ENCODE measurements around the gene LRP1.

The LRP1 gene

DNA sequence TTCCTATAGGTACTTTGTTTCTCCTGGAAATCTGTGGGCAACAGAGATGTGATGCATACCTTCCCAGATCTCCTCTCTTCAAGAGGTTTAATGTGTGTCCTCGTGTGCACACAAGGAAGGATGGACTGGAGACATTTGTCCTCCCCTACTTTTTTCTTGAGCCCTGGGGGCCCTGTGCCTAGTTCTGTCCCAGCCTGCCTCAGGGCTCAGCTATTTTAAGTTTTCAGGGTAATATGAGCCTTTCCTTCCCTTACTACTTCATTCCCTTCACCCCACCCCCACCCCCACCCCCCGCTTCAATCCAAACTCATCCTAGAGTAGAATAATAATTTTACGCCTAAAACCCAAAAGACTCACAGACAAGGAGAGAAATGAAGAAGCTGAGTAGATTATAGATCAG is 122.3 kb downstream of the LRP1 start:
- no peak for DNase-seq (ENCODE audit: low read depth, low spot score)
- no peak overlapping the region for H3K4me3 ChIP-seq (ENCODE audit: low read length)

DNA sequence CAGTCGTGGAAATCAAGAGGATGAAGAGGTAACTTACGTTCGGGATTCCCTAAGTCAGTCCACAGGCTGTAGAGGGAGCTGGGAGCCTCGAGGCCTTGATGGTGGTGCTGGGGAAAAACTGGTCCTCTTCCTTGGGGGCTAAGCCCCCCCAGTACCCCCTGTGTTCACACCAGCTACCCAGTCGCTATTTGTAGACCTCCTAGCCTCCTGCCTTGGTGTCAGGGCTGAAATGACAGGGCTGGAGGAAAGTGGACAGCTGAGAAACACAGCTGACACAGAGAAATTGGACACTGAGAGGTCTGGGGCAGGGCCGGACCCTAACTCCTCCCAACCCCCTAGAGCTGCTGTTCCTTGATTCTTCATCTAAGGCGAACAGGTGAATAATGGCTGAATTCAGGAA is 122.7 kb downstream of the LRP1 start, which contains the start of gene STAC3:
Gene STAC3 (minus strand): TSS at position 232 of the 400 bp plus-strand sequence. CDS start 1,551 bp downstream, outside the sequence.
- no peak within 1 kb of the TSS for H3K4me3 ChIP-seq (ENCODE audit: low read length)
- no peak for DNase-seq (ENCODE audit: low read depth, low spot score)

DNA sequence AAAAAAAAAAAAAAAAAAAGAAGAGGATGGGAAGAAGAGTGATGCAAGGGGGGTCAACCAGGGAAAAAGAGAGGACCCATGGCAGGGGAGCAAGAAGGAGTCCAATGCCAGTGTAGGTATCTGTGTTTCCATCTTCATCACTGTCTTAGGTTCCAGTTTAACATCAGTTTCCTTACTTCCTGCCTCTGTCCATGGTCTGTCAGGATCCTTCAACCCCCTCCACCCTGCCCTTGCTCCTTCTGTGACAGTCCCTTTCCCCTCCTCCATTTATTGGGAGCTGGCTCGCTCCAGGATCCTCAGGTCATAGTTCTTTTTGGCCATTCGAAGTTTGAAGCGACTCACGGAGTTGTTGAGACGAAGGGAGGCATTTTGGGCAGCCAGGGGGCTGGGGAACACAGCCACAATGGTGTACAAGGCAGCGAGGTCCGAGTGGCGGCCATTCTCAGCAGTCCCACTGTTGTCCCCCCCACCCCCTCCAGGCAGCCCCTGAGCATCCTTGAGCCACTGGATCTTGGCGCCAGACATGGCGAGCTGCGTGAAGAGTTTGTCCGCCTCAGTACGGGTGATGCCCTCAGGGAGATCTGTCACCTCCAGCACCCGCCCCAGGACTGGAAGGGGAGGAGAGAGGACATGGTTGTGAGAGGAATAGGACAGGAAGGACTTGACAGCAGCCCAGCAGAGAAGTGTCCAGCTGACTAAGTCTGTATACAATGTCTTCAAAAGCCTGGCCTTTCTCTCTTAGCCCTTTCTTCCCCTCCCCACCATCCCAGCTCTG is 126.4 kb downstream of the LRP1 start:
- H3K4me3 ChIP-seq (ENCODE audit: low read length): no peak overlapping the region
- no peak for DNase-seq (ENCODE audit: low read depth, low spot score)

DNA sequence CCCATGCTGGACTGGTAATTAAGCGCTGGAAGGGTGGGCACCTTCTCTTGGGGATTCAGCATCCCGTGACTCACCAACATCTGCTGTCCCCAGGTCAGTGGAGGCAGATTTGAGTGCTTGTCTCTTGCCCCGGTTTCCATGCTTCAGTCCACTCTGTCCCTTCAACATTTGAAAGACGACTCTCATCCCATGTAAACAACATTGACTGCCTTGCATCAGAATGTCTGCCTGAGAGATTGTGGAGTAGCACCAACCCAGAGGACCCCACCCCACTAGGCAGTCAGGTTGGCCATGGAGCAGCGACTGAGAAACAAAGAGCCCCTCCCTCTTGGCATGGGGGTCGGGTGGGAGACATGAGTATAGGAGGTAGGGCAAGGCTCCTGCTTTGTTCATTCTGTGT is 127.6 kb downstream of the LRP1 start:
- DNase-seq (ENCODE audit: low read depth, low spot score): no peak
- H3K4me3 ChIP-seq (ENCODE audit: low read length): no peak overlapping the region

DNA sequence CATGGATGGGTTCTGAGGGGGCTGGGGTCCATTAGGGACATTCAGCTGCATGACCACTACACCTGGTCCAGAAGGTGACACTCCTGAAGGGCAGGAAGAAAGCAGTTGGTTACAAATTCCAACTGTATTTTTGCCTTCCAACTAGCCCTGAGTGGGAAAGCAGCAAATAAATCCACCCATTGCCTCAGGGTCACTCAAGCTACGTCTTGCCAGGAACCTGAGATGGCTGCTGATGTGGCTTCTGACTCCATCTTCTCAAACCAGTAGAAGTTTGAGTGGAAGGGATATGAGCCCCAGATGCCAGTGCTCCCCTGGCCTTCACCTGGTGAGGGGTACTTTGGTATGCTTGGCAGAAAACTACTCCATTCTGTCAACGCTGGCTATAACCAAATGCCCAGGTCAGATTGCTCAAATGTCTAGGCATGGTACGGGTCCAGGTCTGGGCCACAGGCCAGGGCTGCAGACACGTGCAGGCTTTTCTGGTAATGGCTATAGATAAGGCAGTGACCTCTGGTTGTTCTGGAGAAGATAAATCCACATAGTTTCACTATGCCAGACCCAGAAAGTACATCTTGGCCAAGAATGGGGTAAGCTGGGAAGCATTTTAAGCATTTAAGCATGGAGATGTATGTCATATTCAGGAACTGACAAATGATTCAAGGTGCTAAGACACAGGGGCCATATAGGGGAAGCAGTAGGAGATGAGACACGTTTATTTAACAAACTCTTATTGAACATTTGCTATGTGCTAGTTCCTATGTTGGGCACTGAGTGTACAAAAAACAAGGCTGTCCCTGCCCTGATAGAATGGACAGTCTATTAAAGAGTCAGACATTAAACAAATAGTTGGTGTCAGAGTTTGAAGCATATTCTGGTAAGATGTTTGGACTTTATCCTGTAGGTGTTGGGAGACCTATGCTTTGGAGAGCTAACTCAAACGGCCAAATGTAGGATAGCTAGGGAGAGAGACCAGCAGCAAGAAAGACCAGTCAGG is 131.0 kb downstream of the LRP1 start:
- H3K4me3 ChIP-seq (ENCODE audit: low read length): no peak overlapping the region
- no peak for DNase-seq (ENCODE audit: low read depth, low spot score)

DNA sequence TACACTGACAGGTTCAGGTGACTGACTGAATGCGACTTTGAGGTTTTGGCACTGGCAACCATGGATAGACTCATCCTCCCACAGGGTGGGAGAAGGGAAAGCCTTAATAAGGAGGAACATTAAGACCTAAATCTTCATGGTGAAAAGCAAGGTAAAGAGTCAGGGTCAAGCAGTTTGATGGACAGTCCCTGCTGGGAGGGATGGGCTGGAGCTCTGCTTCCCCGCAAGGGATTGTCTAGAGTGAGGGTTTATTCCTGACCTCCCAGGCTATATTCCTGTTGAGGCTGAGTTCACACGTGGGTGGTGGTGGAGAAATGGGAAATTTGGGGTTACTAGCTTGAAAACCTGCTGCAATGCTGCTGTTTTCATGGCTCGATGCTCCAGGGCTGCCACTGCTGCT is 132.1 kb downstream of the LRP1 start:
- no peak for DNase-seq (ENCODE audit: low read depth, low spot score)
- H3K4me3 ChIP-seq (ENCODE audit: low read length): no peak overlapping the region

DNA sequence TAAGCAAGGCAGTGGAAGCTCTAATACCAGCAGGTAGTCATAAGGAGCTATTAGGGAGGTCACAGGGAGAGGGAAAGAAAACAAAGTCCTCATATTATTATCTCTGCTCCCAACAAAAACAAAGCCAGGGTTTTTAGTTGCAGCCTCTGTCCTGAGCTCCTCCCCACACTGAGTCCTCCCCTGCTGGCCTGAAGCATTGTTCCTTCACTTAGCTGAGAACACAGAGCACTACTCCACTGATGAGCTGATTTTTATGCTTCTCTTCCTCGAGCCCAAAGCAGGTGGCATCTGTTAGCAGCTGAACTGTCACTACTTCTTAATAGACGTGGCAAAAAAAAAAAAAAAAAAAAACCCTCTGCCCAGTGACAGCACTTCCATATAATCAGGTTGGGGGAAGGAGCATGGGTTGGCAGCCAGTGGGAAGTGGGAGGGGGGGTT is 133.2 kb downstream of the LRP1 start:
- H3K4me3 ChIP-seq (ENCODE audit: low read length): no peak overlapping the region
- no peak for DNase-seq (ENCODE audit: low read depth, low spot score)

DNA sequence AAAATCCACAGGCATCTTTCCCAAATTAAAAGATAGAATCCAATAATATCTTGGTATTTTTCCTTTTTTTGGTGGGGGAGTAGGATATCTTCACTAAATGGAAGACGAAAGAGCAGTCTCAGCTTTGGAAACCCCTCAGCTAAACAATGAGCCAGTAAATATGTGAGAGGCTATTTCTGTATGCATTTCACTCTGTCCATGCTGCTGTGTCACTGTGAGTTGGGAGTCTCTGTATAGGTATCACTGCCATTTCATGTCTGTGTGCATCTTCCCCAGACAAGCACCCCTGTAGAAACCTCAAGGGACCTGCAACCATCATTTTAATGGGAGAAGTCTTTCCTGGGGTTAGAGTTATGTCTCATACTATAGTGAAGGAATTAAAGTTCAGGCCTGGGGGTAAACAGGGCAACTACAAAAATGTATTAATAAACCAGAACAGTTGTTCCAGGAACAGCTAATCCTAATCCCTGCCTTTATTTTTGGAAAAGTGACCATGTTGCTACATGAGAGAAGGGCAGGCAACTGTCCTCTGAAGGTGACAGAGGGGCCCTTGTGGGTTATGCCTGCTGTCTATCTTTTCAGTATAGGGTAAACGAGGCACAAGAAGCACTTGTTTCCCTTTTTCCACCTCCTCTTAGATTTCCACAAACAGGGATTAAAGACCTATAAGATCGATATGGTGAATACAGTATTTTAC is 134.0 kb downstream of the LRP1 start:
- H3K4me3 ChIP-seq (ENCODE audit: low read length): no peak overlapping the region
- DNase-seq (ENCODE audit: low read depth, low spot score): no peak

Data from Jurkat, Clone E6-1 (cell line).